H1 (cell line): ENCODE measurements around the gene POP5. TPM values are rescaled to one million over a fixed set of nuclear protein-coding genes. Genes with fewer than 3 reads are reported as not detected.

Source experiments
- ASH2L ChIP-seq: fragments of 200-600, 300-600 bp; sonication (generic); IDR thresholded peaks from one replicate; pipeline ENCODE4 v1.7.1; 2017; ENCODE audit warnings: low read length
- CTBP2 ChIP-seq: IDR thresholded peaks from 2 replicates; pipeline ENCODE4 v1.7.0; 2011; ENCODE audit warnings: borderline replicate concordance, mild to moderate bottlenecking, moderate library complexity, mixed read lengths, low read length; ENCODE audit not compliant: insufficient read depth, insufficient read length
- EZH2 ChIP-seq: fragments of 200-600 bp; sonication (generic); IDR thresholded peaks from 2 replicates; pipeline ENCODE4 v1.7.1; 2012; ENCODE audit warnings: low read depth, mild to moderate bottlenecking, moderate library complexity, low read length, inconsistent platforms; ENCODE audit not compliant: severe bottlenecking
- GTF2F1 ChIP-seq: IDR thresholded peaks from 2 replicates; pipeline ENCODE4 v1.6.1; 2012; ENCODE audit warnings: low read depth, low read length, improper control_type of control experiment, borderline replicate concordance
- HDAC2 ChIP-seq, 2 experiments: fragments of 300-600 bp in 1 of 2; sonication (generic) in 1 of 2; IDR thresholded peaks; 2 replicates each; pipeline ENCODE4 v1.6.1; 2011 to 2012; ENCODE audit warnings: low read depth in 2 of 2, low read length in 2 of 2, mild to moderate bottlenecking in 2 of 2, moderate library complexity in 2 of 2, borderline replicate concordance in 1 of 2, inconsistent platforms in 1 of 2
- MAFK ChIP-seq: IDR thresholded peaks from 2 replicates; pipeline ENCODE4 v1.6.1; 2012; ENCODE audit warnings: low read depth, mild to moderate bottlenecking, improper control_type of control experiment, low read length
- NANOG ChIP-seq: IDR thresholded peaks from 2 replicates; pipeline ENCODE4 v1.6.1; 2011; ENCODE audit warnings: low read length, low read depth, mild to moderate bottlenecking, inconsistent platforms; ENCODE audit not compliant: insufficient read depth, poor library complexity, severe bottlenecking
- NRF1 ChIP-seq: IDR thresholded peaks from 2 replicates; pipeline ENCODE4 v1.6.1; 2011; ENCODE audit warnings: mild to moderate bottlenecking, low read depth, low read length, improper control_type of control experiment
- POU5F1 ChIP-seq: IDR thresholded peaks from 2 replicates; pipeline ENCODE4 v1.6.1; 2011; ENCODE audit warnings: low read depth, mild to moderate bottlenecking, low read length, moderate library complexity
- RBBP5 ChIP-seq: IDR thresholded peaks from 2 replicates; pipeline ENCODE4 v1.7.1; 2012; ENCODE audit warnings: low read depth, mild to moderate bottlenecking, inconsistent platforms, low read length, moderate library complexity, borderline replicate concordance
- RFX5 ChIP-seq: IDR thresholded peaks from 2 replicates; pipeline ENCODE4 v1.6.1; 2011; ENCODE audit warnings: low read depth, low read length, improper control_type of control experiment, borderline replicate concordance
- RNF2 ChIP-seq: fragments of 200-900, 300-1000 bp; sonication (generic); IDR thresholded peaks from 2 replicates; pipeline ENCODE4 v1.7.1; 2016; ENCODE audit warnings: borderline replicate concordance, low read depth, mild to moderate bottlenecking, antibody characterized with exemption, low read length; ENCODE audit not compliant: poor library complexity, severe bottlenecking; ENCODE audit errors: missing control alignments
- SP2 ChIP-seq: IDR thresholded peaks from 2 replicates; pipeline ENCODE4 v1.6.1; 2012; ENCODE audit warnings: mild to moderate bottlenecking, low read length, inconsistent platforms
- SRF ChIP-seq: IDR thresholded peaks from 2 replicates; pipeline ENCODE4 v1.6.1; 2011; ENCODE audit warnings: mild to moderate bottlenecking, low read depth, low read length, moderate library complexity
- SUZ12 ChIP-seq: fragments of 200-600 bp; sonication (generic); IDR thresholded peaks from 2 replicates; pipeline ENCODE4 v1.6.1; 2012; ENCODE audit warnings: mild to moderate bottlenecking, inconsistent platforms, low read length, moderate library complexity, mixed read lengths
- TAF1 ChIP-seq: IDR thresholded peaks from 2 replicates; pipeline ENCODE4 v1.6.1; 2011; ENCODE audit warnings: mild to moderate bottlenecking, low read depth, low read length
- polyA plus RNA-seq, 7 experiments: library from polyadenylated mRNA; depleted of rRNA in 3 of 7; stranded (reverse) in 5 of 7; unstranded in 2 of 7; fragments of >200 nt in 5 of 7; fragments of 200-250 nt in 2 of 7; gene quantifications; 1 replicate in 5 of 7; 2 replicates in 1 of 7; 4 replicates in 1 of 7; pipeline versions ENCODE4 v1.2.1 to v1.2.3, GENCODE V29; 2011 to 2013; ENCODE audit warnings: missing spikeins in 2 of 7, mixed read lengths in 2 of 7
- total RNA-seq: library from RNA; stranded (reverse); fragmentation: NEBNext Ultra II Directional; extraction: Animal tissue kit (Norgen Biotek cat#: 25700); gene quantifications from 2 replicates; pipeline ENCODE4 v1.2.1, GENCODE V29; 2021
- TF ChIP-seq, protein P1 (sequence below), 3 experiments: IDR thresholded peaks; 1 replicate in 2 of 3; 2 replicates in 1 of 3; pipeline versions ENCODE4 v1.5.1 to v1.6.1; 2011; ENCODE audit warnings: low read length in 3 of 3, mild to moderate bottlenecking in 3 of 3, inconsistent platforms in 2 of 3, low read depth in 1 of 3, moderate library complexity in 1 of 3; ENCODE audit not compliant: insufficient read depth in 1 of 3; ENCODE audit errors: control extremely low read depth in 1 of 3
- TF ChIP-seq, protein P2 (sequence below): IDR thresholded peaks from 2 replicates; pipeline ENCODE4 v1.6.1; 2011; ENCODE audit warnings: low read depth, mild to moderate bottlenecking, low read length; ENCODE audit not compliant: insufficient read depth
- TF ChIP-seq, protein P3 (sequence below): IDR thresholded peaks from 2 replicates; pipeline ENCODE4 v1.6.1; 2012; ENCODE audit warnings: low read length, inconsistent platforms

POP5 gene
- total and polyA plus RNA-seq, 2 of the 8 experiments (the other 6 are each of a cell fraction or from before 2014, with no cell fraction given) = 59.7 to 124 TPM

DNA sequence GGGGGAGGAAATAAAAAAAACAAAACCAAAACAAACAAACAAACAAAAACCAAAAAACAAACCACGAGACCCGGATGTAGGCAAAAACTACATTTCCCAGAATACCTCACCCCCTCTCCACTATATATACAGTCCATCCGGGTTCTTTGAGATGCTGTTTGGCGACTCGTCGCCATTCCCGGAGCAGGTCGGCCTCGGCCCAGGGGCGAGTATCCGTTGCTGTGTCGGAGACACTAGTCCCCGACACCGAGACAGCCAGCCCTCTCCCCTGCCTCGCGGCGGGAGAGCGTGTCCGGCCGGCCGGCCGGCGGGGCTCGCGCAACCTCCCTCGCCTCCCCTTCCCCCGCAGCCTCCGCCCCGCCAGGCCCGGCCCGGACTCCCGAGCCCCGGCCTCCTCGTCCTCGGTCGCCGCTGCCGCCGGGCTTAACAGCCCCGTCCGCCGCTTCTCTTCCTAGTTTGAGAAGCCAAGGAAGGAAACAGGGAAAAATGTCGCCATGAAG lies 46.9 kb downstream of the POP5 start, which contains the start of gene RNF10 (continued):
- 0 out of 2 replicates have a peak, but pooled peaks have one; percentile 44 for TF ChIP-seq RBBP5
- TF ChIP-seq CTBP2 = no peak
- TF ChIP-seq NANOG = no peak
- no peak for TF ChIP-seq SP2
- TF ChIP-seq, protein P1, sequence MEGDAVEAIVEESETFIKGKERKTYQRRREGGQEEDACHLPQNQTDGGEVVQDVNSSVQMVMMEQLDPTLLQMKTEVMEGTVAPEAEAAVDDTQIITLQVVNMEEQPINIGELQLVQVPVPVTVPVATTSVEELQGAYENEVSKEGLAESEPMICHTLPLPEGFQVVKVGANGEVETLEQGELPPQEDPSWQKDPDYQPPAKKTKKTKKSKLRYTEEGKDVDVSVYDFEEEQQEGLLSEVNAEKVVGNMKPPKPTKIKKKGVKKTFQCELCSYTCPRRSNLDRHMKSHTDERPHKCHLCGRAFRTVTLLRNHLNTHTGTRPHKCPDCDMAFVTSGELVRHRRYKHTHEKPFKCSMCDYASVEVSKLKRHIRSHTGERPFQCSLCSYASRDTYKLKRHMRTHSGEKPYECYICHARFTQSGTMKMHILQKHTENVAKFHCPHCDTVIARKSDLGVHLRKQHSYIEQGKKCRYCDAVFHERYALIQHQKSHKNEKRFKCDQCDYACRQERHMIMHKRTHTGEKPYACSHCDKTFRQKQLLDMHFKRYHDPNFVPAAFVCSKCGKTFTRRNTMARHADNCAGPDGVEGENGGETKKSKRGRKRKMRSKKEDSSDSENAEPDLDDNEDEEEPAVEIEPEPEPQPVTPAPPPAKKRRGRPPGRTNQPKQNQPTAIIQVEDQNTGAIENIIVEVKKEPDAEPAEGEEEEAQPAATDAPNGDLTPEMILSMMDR (IDR thresholded peaks at IDR 0.05; ENCODE audit: control extremely low read depth in 1 of 3, insufficient read depth in 1 of 3, low read depth in 1 of 3, low read length in 3 of 3) = no peak
- TF ChIP-seq RFX5 = no peak
- TF ChIP-seq, protein P2, sequence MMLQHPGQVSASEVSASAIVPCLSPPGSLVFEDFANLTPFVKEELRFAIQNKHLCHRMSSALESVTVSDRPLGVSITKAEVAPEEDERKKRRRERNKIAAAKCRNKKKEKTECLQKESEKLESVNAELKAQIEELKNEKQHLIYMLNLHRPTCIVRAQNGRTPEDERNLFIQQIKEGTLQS = no peak
- TF ChIP-seq, protein P3, sequence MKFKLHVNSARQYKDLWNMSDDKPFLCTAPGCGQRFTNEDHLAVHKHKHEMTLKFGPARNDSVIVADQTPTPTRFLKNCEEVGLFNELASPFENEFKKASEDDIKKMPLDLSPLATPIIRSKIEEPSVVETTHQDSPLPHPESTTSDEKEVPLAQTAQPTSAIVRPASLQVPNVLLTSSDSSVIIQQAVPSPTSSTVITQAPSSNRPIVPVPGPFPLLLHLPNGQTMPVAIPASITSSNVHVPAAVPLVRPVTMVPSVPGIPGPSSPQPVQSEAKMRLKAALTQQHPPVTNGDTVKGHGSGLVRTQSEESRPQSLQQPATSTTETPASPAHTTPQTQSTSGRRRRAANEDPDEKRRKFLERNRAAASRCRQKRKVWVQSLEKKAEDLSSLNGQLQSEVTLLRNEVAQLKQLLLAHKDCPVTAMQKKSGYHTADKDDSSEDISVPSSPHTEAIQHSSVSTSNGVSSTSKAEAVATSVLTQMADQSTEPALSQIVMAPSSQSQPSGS = no peak
- TF ChIP-seq ASH2L = peak; percentile 95
- TF ChIP-seq GTF2F1 = no peak
- TF ChIP-seq TAF1 = peak; percentile 81
- TF ChIP-seq SUZ12 = no peak
- no peak for TF ChIP-seq EZH2
- TF ChIP-seq NRF1 = no peak
- no peak for TF ChIP-seq HDAC2 (IDR thresholded peaks at IDR 0.05; ENCODE audit: borderline replicate concordance in 1 of 2, low read depth in 2 of 2, low read length in 2 of 2)
- no peak for TF ChIP-seq MAFK
- no peak for TF ChIP-seq SRF
- no peak for TF ChIP-seq RNF2
- no peak for TF ChIP-seq POU5F1
